HG02884 (cell line): ENCODE measurements around the gene UBE2D3.
A peak's percentile ranks its signal among the peaks of the same experiment; 100 is the strongest.

ENCODE experiments used
- ATAC-seq: cut with Tn5 transposase; IDR thresholded peaks from one replicate; pipeline ENCODE4 v1.9.1; 2021; ENCODE audit warnings: mild to moderate bottlenecking, moderate library complexity; ENCODE audit not compliant: unreplicated experiment

UBE2D3 gene

DNA sequence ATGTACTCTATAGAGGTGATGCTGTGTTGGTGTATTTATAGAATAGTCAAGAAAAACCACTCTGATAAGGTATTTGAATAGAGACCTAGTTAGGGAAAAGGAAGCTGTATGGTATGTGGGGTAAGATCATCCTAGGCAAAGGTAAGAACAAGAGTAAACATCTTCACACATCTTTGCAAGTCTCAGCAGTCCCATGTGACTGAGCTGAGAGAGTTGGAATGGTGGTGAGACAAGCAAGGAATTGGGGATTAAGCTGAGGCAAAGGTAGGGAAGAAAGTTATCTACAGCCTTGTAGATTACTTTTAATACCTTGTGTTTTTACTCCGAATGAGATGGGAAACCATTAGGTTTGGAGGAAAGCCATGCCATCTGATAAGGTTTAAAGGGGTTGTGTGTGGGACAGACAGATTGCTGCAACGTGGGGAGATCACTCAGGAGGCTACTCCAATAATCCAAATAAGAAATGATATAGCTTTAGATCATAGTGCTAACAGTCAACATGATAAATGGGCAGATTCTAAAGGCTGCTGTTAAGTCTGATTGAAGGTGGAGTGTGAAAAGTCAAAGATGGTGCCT lies 34.9 kb downstream of the UBE2D3 start:
- no peak for ATAC-seq

DNA sequence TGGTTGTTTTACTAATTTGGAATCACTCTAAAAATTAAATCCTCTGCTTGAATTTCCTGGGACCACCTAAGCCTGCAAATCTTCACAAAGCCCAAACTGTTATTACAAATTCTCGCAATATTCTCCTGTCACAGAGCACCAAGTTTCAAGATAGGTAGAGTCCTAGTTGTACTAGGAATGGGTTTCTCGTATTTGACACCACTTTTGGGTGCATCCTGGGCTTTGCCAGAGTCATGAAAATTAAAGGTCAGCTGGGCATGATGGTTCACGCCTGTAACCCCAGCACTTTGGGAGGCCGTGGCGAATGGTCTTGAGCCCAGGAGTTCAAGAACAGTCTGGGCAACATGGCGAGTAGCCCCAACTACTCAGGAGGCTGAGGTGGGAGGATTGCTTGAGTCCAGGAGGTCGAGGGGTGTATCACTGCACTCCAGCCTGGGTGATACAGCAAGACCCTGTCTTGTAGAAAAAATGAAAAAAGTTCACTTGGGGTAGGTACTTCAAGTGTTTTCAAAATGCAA lies 36.0 kb downstream of the UBE2D3 start:
- ATAC-seq = no peak

DNA sequence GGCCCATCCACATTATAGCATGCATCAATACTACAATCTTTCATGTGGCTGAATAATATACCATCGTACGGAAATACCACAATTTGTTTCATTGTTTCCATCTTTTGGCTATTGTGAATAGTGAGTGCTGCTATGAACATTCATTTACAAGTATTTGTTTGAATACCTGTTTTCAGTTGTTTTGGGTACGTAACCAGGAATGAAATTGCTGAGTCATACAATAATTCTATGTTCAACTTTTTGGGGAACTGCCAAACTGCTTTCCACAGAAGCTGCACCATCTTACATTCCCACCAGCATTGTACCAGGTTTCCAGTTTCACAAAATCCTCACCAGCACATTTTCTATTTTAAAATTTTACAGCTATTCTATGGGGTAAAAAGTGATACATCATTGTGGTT lies 38.0 kb downstream of the UBE2D3 start:
- no peak for ATAC-seq

DNA sequence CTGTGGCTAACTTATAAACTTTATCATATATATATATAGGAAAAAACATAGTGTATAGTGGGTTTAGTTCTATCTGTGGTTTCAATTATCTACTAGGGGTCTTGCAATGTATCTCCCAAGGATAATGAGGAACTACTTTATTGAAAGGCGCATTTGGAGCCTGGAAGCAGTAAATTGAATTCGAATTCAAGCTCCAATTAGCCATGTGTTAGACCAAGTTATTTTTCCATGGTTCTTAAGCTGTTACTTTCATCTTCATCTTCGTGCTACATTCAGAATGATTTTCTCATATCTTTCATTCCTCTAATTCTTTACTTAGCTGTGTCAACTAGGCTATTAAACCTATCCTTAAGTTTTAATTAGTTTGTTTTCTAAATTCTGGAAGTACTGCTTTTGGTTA lies 39.4 kb downstream of the UBE2D3 start:
- ATAC-seq = no peak

DNA sequence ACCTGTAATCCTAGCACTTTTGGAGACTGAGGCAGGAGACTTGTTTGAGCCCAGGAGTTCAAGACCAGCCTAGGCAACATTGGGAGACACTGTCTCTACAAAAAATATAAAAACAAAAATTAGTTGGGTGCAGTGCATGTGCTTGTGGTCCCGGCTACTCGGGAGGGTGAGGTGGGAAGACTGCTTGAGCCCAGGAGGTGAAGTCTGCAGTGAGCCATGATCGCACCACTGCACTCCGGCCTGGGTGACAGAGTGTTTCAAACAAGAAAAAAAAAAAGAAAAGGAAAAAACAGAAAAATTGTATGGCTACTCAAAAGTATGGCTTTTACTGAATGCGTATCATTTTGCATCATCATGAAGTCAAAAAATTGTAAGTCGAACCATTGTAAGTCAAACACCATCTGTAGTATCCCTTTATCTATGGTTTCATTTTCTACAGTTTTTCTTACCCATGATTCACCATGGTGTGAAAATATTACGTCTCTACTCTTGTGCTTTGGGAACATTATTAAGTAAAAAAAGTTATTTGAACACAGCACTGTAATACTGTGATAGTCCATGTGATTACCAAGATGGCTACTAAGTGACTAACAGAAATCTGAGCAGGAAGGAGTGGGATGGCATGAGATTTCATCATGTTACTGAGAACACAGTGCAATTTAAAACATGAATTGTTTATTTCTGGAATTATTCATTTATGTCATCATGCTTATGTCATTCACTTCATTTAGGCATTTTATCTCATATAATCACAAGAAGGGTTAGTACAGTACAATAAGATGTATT lies 40.1 kb downstream of the UBE2D3 start:
- no peak for ATAC-seq

DNA sequence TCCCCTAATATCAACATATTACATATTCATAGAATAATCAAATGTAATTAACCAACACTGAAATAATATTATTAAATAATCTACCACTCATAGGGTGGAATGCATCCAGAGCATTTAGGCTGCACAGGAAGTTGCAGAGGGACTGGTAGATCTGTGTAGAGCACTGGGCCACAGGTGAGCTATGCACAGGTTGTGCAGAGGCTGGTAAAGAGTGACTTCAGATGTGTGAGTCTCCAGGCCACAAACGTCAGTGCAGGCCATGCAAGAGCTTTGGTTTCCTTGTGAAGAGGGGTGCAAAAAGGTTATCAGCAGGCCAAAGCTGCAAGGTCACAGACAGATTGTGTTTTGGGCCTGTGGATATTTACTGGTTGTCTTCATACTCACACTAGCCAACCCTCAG lies 41.1 kb downstream of the UBE2D3 start:
- no peak for ATAC-seq

DNA sequence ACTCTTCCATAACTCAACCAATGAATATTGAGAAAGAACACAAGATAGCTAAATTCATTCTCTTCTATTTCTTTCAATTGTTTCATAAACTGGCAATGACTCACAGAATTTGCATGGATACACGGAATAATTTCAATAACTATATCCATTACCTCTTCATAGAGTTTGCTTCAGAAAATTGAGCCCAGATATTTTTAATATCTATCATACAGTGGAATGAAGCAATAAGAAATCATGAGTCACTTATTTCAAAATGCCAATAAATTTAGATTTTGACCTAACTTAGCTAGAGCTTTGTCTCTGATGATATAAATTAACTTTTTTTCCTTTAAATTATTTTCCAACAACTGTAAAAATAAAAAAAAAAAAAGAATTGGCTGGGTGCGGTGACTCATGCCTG lies 44.3 kb downstream of the UBE2D3 start:
- ATAC-seq = no peak

DNA sequence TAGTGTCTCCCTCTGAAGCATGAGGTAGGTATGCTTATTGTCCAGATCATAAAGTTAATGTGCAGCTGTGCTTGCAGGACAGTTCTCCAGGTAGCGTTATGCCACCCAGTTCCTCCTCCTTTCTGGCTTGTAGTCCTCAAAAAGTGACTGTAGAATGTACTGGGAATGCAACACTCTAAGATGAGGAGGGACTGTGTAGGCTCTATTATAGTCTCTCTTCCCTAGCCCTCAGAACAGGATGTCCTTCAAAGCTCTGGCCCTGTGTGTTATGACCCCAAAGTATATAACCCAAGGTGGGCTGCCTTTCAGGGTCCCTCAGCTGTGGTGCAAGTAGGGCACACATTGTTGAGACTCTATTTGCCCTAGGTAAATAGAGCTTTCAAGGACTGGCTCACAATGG lies 45.8 kb downstream of the UBE2D3 start:
- ATAC-seq = no peak

DNA sequence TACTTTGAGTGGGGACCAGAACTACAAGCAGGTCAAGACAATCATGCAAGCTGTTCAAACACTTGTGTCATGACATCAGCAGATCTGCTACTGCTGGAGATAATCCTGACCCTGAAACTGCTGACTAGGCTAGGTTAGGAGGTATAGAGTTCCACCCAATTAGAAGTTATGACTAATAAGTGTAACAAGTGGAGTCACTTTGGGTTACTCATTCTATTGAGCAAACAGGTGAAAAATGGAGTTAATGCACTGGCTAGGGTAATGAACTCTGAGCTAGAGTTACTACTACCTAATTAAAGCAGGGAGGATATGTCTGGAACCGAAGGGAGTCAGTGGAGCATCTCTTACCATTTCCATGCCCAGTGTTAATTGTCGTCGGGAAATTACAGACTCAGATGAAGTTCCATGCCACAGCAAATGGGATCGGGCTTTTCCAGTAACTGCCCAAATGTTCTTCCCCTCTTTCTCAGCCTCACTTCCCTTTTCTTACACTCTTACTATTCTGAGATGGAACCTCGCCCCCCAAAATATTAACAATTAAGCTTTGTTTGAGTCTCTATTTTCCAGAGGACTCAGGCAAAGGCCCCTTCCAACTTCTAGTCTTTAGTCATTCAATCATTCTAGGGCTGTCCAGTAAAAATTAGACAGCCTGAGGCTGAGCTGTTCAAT lies 46.7 kb downstream of the UBE2D3 start:
- ATAC-seq = peak; percentile 63

DNA sequence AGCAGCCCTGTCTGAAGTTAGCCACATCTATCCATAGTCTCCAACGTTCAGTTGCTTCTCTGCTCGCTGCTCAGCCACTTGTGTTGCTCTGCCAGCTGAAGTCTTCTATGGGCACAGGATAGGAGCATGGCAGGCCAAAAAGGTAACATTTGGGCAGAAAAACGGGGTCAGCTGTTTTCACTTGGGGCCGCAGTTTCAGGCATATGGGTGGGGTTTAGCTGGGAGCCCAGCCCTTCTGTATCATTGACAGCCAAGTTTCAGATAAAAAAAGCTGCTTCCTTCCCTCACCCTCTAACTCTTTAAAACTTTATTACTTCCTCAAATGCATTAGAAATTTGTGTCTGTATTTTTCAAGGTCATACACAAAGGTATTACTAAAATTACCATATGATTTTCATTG lies 48.1 kb downstream of the UBE2D3 start:
- ATAC-seq = no peak

DNA sequence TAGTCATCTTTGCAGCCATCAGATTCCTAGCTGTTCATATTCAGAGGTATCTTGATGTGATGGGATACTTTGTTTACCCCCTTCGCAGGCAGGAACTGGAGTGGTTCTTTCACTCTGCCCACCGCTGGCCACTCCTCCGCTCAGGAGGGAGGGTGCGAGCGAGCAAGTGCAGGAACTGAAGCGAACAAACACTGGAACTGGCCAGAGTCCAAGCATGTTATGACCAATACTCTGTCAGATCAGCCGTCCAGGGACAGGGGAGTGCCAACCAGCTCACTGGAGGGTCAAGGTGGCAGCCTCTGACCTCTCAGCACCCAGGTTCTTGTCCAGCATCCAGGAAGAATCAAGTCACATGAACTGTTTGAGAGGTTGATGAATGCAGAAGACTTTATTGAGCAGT lies 48.6 kb downstream of the UBE2D3 start:
- no peak for ATAC-seq

DNA sequence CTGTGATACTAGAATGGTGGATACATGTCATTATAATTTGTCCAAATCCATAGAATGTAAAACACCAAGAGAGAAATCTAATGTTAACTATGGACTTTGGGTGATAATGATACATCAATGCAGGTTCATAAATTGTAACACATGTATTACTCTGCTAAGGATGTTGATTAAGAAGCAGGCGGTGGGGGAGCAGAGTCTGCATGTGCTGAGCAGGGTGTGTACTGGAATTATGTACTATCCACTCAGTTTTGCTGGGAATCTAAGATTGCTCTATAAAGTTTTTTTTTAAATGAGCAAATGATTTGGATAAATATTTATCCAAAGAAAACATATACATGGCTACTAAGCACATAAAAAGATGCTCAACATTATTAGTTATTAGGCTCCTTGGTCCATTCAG lies 51.5 kb downstream of the UBE2D3 start:
- no peak for ATAC-seq

DNA sequence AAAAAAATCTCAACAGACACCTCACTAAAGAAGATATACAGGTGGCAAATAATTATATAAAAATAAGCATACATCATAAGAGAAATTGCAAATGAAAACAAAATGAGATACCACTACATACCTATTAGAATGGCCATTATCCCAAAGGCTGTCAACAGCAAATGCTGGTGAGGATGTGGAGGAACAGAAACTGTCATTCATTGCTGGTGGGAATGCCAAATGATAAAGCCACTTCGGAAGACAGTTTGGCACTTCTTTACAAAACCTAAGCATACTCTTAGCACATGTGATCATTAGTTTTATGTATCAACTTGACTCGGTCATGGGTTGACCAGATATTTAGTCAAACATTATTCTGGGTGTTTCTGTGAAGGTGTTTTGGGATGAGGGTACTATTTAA lies 53.1 kb downstream of the UBE2D3 start:
- no peak for ATAC-seq

DNA sequence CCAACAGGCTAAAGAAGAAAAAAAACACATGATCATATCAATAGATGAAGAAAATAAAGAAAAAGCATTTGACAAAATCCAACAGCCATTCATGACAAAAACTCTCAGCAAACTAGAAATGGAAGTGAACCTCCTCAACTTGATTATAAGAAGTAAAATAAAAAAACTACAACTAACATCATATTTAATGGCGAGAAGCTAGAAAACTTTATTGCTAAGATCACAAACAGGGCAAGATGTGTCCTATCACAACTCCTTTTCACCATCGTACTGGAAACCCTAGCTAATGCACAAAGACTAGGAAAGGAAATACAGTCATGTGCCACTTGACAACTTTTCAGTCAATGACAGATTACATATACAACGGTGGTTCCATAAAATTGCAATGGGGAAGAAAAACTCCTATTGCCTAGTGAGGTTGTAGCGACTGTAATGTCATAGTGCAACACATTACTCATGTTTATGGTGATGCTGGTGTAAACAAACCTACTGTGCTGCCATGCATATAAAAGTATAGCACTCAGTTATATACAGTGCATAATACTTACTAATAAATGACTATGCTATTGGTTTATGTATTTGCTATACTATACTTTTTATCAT lies 54.5 kb downstream of the UBE2D3 start:
- ATAC-seq = no peak

DNA sequence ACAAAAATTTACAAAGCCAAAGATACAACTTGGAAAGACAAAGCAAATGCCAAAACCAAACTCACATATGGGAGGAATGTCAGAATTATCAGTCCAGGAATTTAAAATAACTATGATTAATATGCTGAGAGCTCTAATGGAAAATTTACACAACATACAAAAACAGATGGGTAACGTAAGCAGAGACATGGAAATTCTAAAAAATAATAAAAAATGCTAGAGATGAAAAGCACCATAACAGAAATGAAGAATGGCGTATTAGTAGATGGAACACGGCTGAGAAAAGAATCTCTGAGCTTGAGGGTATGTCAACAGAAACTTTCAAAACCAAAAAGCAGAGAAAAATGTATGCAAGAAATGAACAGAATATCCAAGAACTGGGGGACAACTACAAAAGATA lies 62.5 kb downstream of the UBE2D3 start:
- no peak for ATAC-seq

DNA sequence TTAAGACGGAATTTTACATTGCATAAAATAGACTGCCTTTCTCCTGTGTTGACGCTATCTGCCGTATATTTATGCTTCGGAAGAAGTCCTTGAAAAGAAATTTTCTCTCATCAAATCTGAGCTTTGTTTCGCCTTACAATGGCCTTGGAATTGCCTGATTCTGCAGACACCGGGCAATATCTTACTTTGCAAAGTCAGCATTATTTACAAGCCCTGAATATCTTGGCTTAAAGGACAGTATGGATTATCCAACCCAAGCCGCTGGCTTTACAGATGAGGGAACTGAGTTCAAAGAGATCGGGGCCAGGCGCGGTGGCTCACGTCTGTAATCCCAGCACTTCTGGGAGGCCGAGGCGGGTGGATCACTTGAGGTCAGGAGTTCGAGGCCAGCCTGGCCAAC lies 65.4 kb downstream of the UBE2D3 start:
- ATAC-seq = no peak

DNA sequence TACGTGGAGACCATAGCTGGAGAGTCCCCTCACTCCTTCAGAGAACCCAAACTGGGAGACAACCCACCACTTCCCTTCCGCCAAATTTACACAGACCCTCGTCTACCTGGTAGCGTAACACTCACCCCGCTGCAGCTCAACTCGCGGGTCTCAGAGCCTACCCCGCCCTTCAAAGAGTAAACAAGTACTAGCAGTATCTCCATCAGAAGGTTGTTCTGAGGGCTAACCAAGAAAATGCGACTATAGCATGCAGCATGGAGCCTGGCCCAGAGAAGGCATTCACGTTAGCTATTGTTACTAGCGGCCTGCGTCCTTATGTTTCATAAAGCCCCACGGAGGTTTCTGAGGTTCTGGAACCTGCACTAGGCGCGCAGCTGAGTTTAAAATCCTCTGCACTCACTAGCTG lies 66.1 kb downstream of the UBE2D3 start:
- peak; percentile 9 for ATAC-seq

DNA sequence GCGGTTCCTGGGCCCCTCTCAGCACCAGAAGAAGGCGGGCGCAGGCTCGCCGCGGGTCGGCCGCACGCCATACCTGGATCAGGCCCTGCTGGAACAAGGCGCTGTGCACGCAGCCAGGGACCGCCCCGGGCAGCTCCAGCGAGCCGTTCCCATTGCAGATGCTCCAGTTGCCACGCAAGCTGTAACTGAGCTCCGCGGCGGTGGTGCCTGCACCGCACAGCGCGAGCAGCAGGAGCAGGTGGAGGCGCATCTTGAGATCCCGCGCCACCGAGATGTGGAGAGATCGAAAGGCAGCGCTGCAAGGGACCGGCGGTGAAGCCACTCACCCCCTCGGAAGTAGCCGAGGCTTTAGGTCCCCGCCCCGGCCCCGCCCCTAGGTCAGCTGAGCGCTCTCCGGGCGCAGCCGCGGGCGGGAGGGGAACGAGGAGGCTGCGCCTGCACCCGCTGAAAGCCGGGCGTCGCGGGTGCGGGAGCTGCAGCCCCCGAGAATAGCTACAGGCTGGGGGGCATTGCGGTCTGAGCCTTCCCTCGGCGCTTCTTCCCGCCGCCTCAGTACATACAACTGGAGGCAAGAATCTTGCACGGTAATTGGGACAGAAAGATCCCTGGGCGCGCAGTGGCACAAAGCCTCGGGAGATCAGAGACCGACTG lies 66.6 kb downstream of the UBE2D3 start, which contains the start of gene MANBA:
Gene MANBA, minus strand, starts transcription at position 324 of the 651 bp plus-strand sequence. Its CDS starts 74 bp downstream, at position 250.
- ATAC-seq = peak; percentile 85

DNA sequence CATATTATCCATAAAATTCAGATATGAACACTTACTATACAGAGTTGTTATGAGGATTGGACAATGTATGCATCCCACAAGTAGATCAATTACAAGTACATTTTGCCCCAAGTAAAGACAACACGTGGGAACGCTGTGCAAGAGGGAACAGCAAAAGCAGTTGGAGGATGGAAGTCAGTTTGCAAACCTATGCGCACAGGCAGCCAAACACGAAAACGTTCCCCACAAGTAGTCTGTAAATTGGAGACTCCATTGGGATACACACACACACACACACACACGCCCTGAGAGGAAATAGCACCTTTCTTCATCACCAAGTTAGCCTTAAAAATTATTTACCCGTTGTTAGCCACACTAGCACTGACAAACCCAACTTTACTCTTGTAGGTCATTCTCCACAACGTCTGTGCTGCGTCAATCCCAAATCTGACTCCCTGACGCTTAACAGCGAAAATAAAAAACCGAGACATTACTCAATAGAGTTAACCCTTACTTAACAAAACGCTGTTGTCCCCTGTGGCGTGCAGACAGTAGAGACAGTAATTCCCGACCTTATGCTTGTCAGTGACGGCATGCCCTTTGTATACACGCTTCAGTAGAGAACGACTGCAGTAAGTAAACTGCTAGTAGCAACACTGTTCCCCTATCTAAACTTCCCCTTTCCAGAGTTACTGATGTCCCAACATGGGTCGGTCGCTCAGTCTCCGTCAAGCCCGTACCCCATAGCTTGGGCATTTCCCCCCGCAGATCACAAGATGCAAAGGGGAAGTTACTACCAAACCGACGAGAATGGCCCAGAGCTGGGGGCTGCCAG lies 67.3 kb downstream of the UBE2D3 start:
- ATAC-seq = peak; percentile 66
